ENCODE measurements around the gene CBL. TPM values are rescaled to one million over a fixed set of nuclear protein-coding genes. Genes with fewer than 3 reads are reported as not detected.
"Not testable (repeated sequence)": the region's sequence is repeated elsewhere in the genome, so short reads cannot be mapped to it uniquely, and the experiment has no call there.

CBL gene
- total RNA-seq, 1 donor from 2014 or later: 10.9 TPM

GRCh38 chr11:119218141-119218878, 12.2 kb downstream of the CBL start:
- no peak for DNase-seq

- peak; percentile 72 for DNase-seq
Observed at GRCh38 chr11:119222308-119222707, 16.2 kb downstream of the CBL start.

GRCh38 chr11:119222891-119223290, 16.8 kb downstream of the CBL start:
- DNase-seq: no peak

GRCh38 chr11:119223856-119224255, 17.7 kb downstream of the CBL start:
- DNase-seq: no peak

- DNase-seq: not testable (repeated sequence)
Observed at GRCh38 chr11:119228535-119229287, 22.6 kb downstream of the CBL start.

GRCh38 chr11:119229288-119229672, 23.1 kb downstream of the CBL start:
- no peak for DNase-seq

GRCh38 chr11:119229741-119230140, 23.6 kb downstream of the CBL start:
- DNase-seq: no peak

- DNase-seq: no peak
Observed at GRCh38 chr11:119236490-119236889, 30.4 kb downstream of the CBL start.

- DNase-seq: no peak
Observed at GRCh38 chr11:119236891-119237290, 30.8 kb downstream of the CBL start.

GRCh38 chr11:119237515-119237914, 31.4 kb downstream of the CBL start:
- no peak for DNase-seq

GRCh38 chr11:119248750-119249670, 42.9 kb downstream of the CBL start:
- no peak for DNase-seq

GRCh38 chr11:119249671-119250010, 43.5 kb downstream of the CBL start:
- DNase-seq: no peak

GRCh38 chr11:119251114-119251513, 45.0 kb downstream of the CBL start:
- DNase-seq: no peak

GRCh38 chr11:119254239-119254638, 48.1 kb downstream of the CBL start:
- no peak for DNase-seq

- DNase-seq: no peak
Observed at GRCh38 chr11:119258180-119258579, 52.0 kb downstream of the CBL start.

GRCh38 chr11:119258983-119259382, 52.8 kb downstream of the CBL start:
- no peak for DNase-seq

- DNase-seq: no peak
Observed at GRCh38 chr11:119262668-119263351, 56.7 kb downstream of the CBL start.

- peak; percentile 7 for DNase-seq
Observed at GRCh38 chr11:119263352-119263940, 57.3 kb downstream of the CBL start.

GRCh38 chr11:119266063-119266462, 59.9 kb downstream of the CBL start:
- no peak for DNase-seq

- no peak for DNase-seq
Observed at GRCh38 chr11:119266517-119267255, 60.5 kb downstream of the CBL start.

GRCh38 chr11:119267645-119268044, 61.5 kb downstream of the CBL start:
- DNase-seq: no peak

Data from skin of body (tissue), 2 donors.